GM12878 (cell line): Measurements from ENCODE around the gene ZDHHC14. TPM values are rescaled to one million over a fixed set of nuclear protein-coding genes. Genes with fewer than 3 reads are reported as not detected.

Source experiments
- BCL11A ChIP-seq: IDR thresholded peaks from 2 replicates; pipeline ENCODE4 v1.6.1; 2011; ENCODE audit warnings: low read depth, low read length
- CEBPB ChIP-seq, 2 experiments: fragments of 150-350 bp in 1 of 2; IDR thresholded peaks; 2 replicates each; pipeline ENCODE4 v1.6.1; 2012 to 2014; ENCODE audit warnings: low read depth in 2 of 2, low read length in 2 of 2, borderline replicate concordance in 1 of 2, inconsistent platforms in 1 of 2
- CHD2 ChIP-seq: IDR thresholded peaks from 2 replicates; pipeline ENCODE4 v1.6.1; 2011; ENCODE audit warnings: low read depth, low read length, improper control_type of control experiment, borderline replicate concordance
- CHD4 ChIP-seq: fragments of 200-600 bp; sonication (generic); IDR thresholded peaks from 2 replicates; pipeline ENCODE4 v1.6.1; 2016; ENCODE audit warnings: mild to moderate bottlenecking
- EP300 ChIP-seq, 2 experiments: fragments of 150-350 bp in 1 of 2; IDR thresholded peaks; 2 replicates each; pipeline ENCODE4 v1.6.1; 2011 to 2012; ENCODE audit warnings: low read depth in 2 of 2, low read length in 2 of 2, borderline replicate concordance in 1 of 2, improper control_type of control experiment in 1 of 2, inconsistent platforms in 1 of 2; ENCODE audit not compliant: control insufficient read depth in 1 of 2
- HDAC6 ChIP-seq: fragments of 200-600 bp; sonication (generic); IDR thresholded peaks from one replicate; pipeline ENCODE4 v1.8.0; 2017; ENCODE audit warnings: antibody characterized with exemption; ENCODE audit not compliant: unreplicated experiment
- MEF2A ChIP-seq: IDR thresholded peaks from 2 replicates; pipeline ENCODE4 v1.6.1; 2011; ENCODE audit warnings: low read depth, mild to moderate bottlenecking, low read length, moderate library complexity; ENCODE audit not compliant: insufficient read depth
- MEF2B ChIP-seq: fragments of 450-650 bp; IDR thresholded peaks from 2 replicates; pipeline ENCODE4 v1.6.1; 2018; ENCODE audit warnings: mild to moderate bottlenecking, moderate library complexity; ENCODE audit not compliant: partially characterized antibody, poor library complexity, severe bottlenecking
- MXI1 ChIP-seq: fragments of 150-350 bp; IDR thresholded peaks from 2 replicates; pipeline ENCODE4 v1.6.1; 2011; ENCODE audit warnings: low read depth, mild to moderate bottlenecking, inconsistent platforms, low read length, improper control_type of control experiment
- NBN ChIP-seq: fragments of 450-650 bp; IDR thresholded peaks from 2 replicates; pipeline ENCODE4 v1.6.1; 2016
- POLR2AphosphoS2 ChIP-seq: IDR thresholded peaks from 2 replicates; pipeline ENCODE4 v1.6.1; 2011; ENCODE audit warnings: low read depth, mild to moderate bottlenecking, low read length, improper control_type of control experiment, moderate library complexity
- SMAD5 ChIP-seq: IDR thresholded peaks from 2 replicates; pipeline ENCODE4 v1.6.1; 2016; ENCODE audit warnings: antibody characterized with exemption, low read depth
- STAT3 ChIP-seq: IDR thresholded peaks from 2 replicates; pipeline ENCODE4 v1.6.1; 2011; ENCODE audit warnings: low read depth, low read length, improper control_type of control experiment
- SUPT20H ChIP-seq: IDR thresholded peaks from 2 replicates; pipeline ENCODE4 v1.6.1; 2011; ENCODE audit warnings: low read depth, mild to moderate bottlenecking, low read length, moderate library complexity, borderline replicate concordance; ENCODE audit not compliant: control insufficient read depth
- TARDBP ChIP-seq: IDR thresholded peaks from 2 replicates; pipeline ENCODE4 v1.6.1; 2016; ENCODE audit warnings: borderline replicate concordance
- USF2 ChIP-seq: IDR thresholded peaks from 2 replicates; pipeline ENCODE4 v1.6.1; 2011; ENCODE audit warnings: low read depth, low read length, improper control_type of control experiment, borderline replicate concordance
- YY1 ChIP-seq: IDR thresholded peaks from 2 replicates; pipeline ENCODE4 v1.6.1; 2011; ENCODE audit warnings: low read depth, mild to moderate bottlenecking, low read length
- ZBTB4 ChIP-seq: fragments of 450-650 bp; formaldehyde crosslinking; IDR thresholded peaks from 2 replicates; pipeline ENCODE4 v1.4.0; 2022; ENCODE audit warnings: mild to moderate bottlenecking, moderate library complexity
- ZNF274 ChIP-seq: IDR thresholded peaks from one replicate; pipeline ENCODE4 v1.8.0; 2011; ENCODE audit not compliant: insufficient read length, insufficient read depth
- polyA plus RNA-seq, 11 experiments: library from polyadenylated mRNA; depleted of rRNA in 4 of 11; unstranded in 6 of 11; stranded (reverse) in 5 of 11; fragments of >200 nt; fragmentation: Nextera tagmentation in 4 of 11; fragmentation: Illumina TruSeq in 1 of 11; extraction: Ambion mirVana in 4 of 11; extraction: Trizol in 1 of 11; gene quantifications; 1 replicate in 1 of 11; 2 replicates in 10 of 11; pipeline versions ENCODE4 v1.2.1 to v1.2.3, GENCODE V29; 2011 to 2016; ENCODE audit warnings: inconsistent platforms in 2 of 11, missing spikeins in 2 of 11, low read depth in 1 of 11
- total RNA-seq, 4 experiments: library from RNA; depleted of rRNA in 3 of 4; stranded (reverse); fragments of >200 nt in 3 of 4; fragmentation: Illumina TruSeq in 1 of 4; extraction: Trizol in 1 of 4; gene quantifications; 2 replicates each; pipeline versions ENCODE4 v1.2.1 to v1.2.3, GENCODE V29; 2013 to 2021
- TF ChIP-seq, protein P1 (sequence below): fragments of 150-350 bp; IDR thresholded peaks from 2 replicates; pipeline ENCODE4 v1.6.1; 2016; ENCODE audit warnings: low read depth, low read length

ZDHHC14 gene
- total and polyA plus RNA-seq, 10 of the 15 experiments (the other 5 are each of a cell fraction or from before 2014, with no cell fraction given): 0.15 to 16.0 (median 0.76) TPM; not detected in 1

- peak in 1 of 2 experiments; percentile 42; a peak in 1 of 4 replicates for TF ChIP-seq CEBPB (IDR thresholded peaks at IDR 0.05; ENCODE audit: borderline replicate concordance in 1 of 2, low read depth in 2 of 2, low read length in 2 of 2)
- no peak for TF ChIP-seq TARDBP
- TF ChIP-seq STAT3: no peak
- TF ChIP-seq NBN: peak; percentile 78
- TF ChIP-seq HDAC6: no peak
- TF ChIP-seq MEF2A: peak; percentile 84
- TF ChIP-seq CHD2: peak; percentile 48; the same call in 1 of the 2 replicates
- no peak for TF ChIP-seq SMAD5
- TF ChIP-seq POLR2AphosphoS2: no peak
- no peak for TF ChIP-seq USF2
- peak; percentile 83 for TF ChIP-seq MEF2B
- peak; percentile 69 for TF ChIP-seq BCL11A
- no peak for TF ChIP-seq ZBTB4 (CRISPR knock-in tag)
- peak; percentile 88 to 95 for TF ChIP-seq EP300 (IDR thresholded peaks at IDR 0.05; ENCODE audit: borderline replicate concordance in 1 of 2, control insufficient read depth in 1 of 2, low read depth in 2 of 2, low read length in 2 of 2)
- peak; percentile 37; the same call in 1 of the 2 replicates for TF ChIP-seq YY1
- no peak for TF ChIP-seq ZNF274
- peak; percentile 34; the same call in 1 of the 2 replicates for TF ChIP-seq MXI1
- no peak for TF ChIP-seq SUPT20H
- no peak for TF ChIP-seq CHD4
- TF ChIP-seq, protein P1, sequence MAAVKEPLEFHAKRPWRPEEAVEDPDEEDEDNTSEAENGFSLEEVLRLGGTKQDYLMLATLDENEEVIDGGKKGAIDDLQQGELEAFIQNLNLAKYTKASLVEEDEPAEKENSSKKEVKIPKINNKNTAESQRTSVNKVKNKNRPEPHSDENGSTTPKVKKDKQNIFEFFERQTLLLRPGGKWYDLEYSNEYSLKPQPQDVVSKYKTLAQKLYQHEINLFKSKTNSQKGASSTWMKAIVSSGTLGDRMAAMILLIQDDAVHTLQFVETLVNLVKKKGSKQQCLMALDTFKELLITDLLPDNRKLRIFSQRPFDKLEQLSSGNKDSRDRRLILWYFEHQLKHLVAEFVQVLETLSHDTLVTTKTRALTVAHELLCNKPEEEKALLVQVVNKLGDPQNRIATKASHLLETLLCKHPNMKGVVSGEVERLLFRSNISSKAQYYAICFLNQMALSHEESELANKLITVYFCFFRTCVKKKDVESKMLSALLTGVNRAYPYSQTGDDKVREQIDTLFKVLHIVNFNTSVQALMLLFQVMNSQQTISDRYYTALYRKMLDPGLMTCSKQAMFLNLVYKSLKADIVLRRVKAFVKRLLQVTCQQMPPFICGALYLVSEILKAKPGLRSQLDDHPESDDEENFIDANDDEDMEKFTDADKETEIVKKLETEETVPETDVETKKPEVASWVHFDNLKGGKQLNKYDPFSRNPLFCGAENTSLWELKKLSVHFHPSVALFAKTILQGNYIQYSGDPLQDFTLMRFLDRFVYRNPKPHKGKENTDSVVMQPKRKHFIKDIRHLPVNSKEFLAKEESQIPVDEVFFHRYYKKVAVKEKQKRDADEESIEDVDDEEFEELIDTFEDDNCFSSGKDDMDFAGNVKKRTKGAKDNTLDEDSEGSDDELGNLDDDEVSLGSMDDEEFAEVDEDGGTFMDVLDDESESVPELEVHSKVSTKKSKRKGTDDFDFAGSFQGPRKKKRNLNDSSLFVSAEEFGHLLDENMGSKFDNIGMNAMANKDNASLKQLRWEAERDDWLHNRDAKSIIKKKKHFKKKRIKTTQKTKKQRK: no peak
These were observed 182.8 kb downstream of the ZDHHC14 start (continued) for GRCh38 chr6:157563611-157564284.
